ENCODE results near the gene CLDN34. TPM values are rescaled to one million over a fixed set of nuclear protein-coding genes. Genes with fewer than 3 reads are reported as not detected.

CLDN34 gene
- total and polyA plus RNA-seq, 11 donors, result not detected

DNA sequence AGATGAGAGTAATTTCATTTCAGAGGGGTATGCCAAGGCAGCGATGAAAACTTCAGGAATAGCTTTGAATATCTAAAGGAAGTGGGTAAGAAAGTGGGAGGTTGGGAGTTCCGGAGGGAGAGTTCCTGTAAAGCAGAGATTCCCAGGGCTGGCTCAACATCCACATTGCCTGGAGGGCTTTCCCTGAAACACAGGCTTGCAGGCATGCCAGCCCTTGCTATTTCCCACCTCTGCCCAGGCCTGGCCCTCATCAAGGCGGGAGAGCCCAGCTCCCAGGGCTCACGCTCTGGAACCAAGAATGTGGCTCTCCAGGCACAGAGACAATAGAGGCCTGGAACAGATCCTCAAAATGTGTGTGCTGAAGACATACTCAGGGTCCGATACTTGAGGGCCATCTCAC, 43.8 kb upstream of the CLDN34 start:
- 75 to 87% (median 77%) methylated on average over 5 of the region's 5 CpGs for WGBS, 4 donors
- Histone ChIP-seq H3K36me3 (no peaks in the 10 kb centered on the region), H3K4me3 (no peak overlapping the region), H3K9me3 (peaks cover 0 to 6% (median 0%) of the 10 kb centered on the region in 12 donors), H3K4me1 (no peaks in the 10 kb centered on the region), H3K27ac (no peak overlapping the region), H3K27me3 (peaks cover 0 to 12% (median 0%) of the 10 kb centered on the region in 9 donors)
- no peak for ATAC-seq
- TF ChIP-seq, protein P1, sequence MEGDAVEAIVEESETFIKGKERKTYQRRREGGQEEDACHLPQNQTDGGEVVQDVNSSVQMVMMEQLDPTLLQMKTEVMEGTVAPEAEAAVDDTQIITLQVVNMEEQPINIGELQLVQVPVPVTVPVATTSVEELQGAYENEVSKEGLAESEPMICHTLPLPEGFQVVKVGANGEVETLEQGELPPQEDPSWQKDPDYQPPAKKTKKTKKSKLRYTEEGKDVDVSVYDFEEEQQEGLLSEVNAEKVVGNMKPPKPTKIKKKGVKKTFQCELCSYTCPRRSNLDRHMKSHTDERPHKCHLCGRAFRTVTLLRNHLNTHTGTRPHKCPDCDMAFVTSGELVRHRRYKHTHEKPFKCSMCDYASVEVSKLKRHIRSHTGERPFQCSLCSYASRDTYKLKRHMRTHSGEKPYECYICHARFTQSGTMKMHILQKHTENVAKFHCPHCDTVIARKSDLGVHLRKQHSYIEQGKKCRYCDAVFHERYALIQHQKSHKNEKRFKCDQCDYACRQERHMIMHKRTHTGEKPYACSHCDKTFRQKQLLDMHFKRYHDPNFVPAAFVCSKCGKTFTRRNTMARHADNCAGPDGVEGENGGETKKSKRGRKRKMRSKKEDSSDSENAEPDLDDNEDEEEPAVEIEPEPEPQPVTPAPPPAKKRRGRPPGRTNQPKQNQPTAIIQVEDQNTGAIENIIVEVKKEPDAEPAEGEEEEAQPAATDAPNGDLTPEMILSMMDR (IDR thresholded peaks at IDR 0.05), result no peak
- TF ChIP-seq POLR2A (IDR thresholded peaks at IDR 0.05), result no peak
- intact Hi-C loops (cut with DNase I), result no loop called here
- no peak for DNase-seq

DNA sequence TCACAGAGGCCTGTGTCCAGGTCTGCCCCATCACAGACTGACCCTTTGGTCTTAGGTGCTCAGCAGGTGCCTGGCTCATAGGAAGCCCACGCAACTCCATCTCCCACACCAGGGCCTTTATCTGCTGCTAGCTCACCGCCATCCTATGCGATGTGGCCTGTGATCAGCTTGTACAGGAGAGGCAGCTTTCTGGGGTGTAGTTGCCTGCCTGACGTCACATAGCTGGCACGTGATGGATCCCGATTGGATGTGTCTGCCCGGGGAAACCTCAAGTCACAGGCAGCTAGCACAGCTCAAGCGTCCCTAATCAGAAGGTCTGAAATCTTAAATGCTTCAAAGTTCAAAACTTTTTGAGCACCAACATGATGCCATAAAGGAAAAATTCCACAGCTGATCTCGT, 41.2 kb upstream of the CLDN34 start:
- TF ChIP-seq, protein P1 (IDR thresholded peaks at IDR 0.05), result no peak
- TF ChIP-seq POLR2A (IDR thresholded peaks at IDR 0.05), result no peak
- Histone ChIP-seq H3K4me3 (no peak overlapping the region), H3K36me3 (no peaks in the 10 kb centered on the region), H3K4me1 (no peaks in the 10 kb centered on the region), H3K27me3 (peaks cover 0 to 12% (median 0%) of the 10 kb centered on the region in 9 donors), H3K27ac (no peak overlapping the region), H3K9me3 (peaks cover 0 to 3% (median 0%) of the 10 kb centered on the region in 12 donors)
- intact Hi-C loops (cut with DNase I), result no loop called here
- DNase-seq, result no peak
- ATAC-seq, result no peak
- WGBS, 4 donors, result 76 to 89% (median 86%) methylated on average over 8 to 9 of the region's 9 CpGs

DNA sequence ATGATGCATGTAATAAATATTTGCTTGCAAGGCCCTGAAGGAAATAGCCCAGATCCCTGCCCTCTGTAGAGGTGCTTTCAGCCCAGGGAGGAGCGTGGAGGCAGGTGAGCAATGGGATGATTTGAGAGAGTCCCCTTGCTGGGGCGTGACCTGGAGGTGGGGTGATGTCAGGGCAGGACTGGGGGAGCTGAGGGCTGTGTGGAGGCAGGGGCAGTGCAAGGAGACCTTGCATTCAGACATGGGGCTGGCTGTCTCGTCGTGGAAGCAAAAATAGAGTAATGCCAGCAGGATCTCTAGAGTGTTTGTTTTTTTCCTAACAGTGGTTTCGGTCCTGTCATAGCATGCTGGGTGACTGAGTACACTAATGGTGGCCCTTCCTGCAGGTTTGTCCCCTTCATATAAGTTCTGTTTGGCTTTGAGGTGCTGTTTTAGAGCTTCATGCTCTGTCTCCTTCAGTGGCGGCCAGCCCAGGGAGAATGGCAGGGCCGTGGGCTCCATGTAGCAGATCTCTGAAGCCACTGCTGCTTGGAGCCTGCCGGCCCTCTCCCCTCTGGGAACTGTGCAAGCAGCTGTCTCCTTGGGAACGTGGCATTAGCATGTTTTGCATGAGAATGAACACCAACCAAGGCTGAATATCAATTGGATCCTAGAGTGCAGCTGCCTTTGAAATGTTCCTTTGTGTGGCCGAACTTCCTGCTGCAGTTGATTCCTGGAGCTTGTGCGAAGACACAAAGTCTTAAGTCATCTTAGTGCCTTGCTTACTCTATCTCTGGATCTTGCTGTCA, 39.3 kb upstream of the CLDN34 start:
- TF ChIP-seq, protein P1 (IDR thresholded peaks at IDR 0.05), result no peak
- no peak for TF ChIP-seq POLR2A (IDR thresholded peaks at IDR 0.05)
- no peak for DNase-seq
- ATAC-seq, result no peak

DNA sequence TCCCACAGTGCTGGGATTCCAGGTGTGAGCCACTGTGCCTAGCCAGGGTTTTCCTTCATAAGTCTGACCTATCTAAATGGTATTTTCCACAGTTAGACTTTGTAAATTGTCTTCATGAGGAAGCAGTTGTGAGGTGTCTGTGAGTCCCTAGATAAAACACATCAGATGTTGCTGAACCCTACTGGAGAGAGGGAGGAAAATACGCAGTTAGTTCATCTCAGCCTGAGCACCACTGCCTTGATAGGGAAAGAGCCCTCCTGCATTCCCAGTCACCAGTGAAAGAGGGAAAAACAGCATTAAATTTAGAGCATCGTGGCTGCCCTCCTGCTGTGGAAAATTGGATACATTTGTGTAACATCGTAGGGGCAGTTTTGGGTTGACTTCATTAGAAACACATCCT, 31.7 kb upstream of the CLDN34 start:
- DNase-seq (no peak), ATAC-seq (no peak)
- Histone ChIP-seq H3K4me1 (no peaks in the 10 kb centered on the region), H3K27ac (no peak overlapping the region), H3K4me3 (no peak overlapping the region), H3K36me3 (no peaks in the 10 kb centered on the region), H3K9me3 (no peaks in the 10 kb centered on the region), H3K27me3 (peaks cover 0 to 4% (median 0%) of the 10 kb centered on the region in 9 donors)
- 89 to 91% (median 90%) methylated on average over 3 of the region's 3 CpGs for WGBS, 4 donors
- no peak for TF ChIP-seq POLR2A (IDR thresholded peaks at IDR 0.05)
- TF ChIP-seq, protein P1 (IDR thresholded peaks at IDR 0.05), result no peak
- intact Hi-C loops (cut with DNase I), result no loop called here

More for the DNA sequence above, 39.3 kb upstream of the CLDN34 start:
- 35 to 78% (median 59%) methylated on average over 9 to 11 of the region's 11 CpGs for WGBS, 4 donors
- no peak overlapping the region for H3K4me3 ChIP-seq
- H3K4me1 ChIP-seq, result no peaks in the 10 kb centered on the region
- H3K36me3 ChIP-seq, result no peaks in the 10 kb centered on the region
- H3K27ac ChIP-seq, result no peak overlapping the region
- H3K9me3 ChIP-seq, result no peaks in the 10 kb centered on the region
- H3K27me3 ChIP-seq, result peaks cover 0 to 8% (median 0%) of the 10 kb centered on the region in 9 donors
- intact Hi-C loops (cut with DNase I), result no loop called here
